ENCODE measurements around the gene HOXC9.

DNA sequence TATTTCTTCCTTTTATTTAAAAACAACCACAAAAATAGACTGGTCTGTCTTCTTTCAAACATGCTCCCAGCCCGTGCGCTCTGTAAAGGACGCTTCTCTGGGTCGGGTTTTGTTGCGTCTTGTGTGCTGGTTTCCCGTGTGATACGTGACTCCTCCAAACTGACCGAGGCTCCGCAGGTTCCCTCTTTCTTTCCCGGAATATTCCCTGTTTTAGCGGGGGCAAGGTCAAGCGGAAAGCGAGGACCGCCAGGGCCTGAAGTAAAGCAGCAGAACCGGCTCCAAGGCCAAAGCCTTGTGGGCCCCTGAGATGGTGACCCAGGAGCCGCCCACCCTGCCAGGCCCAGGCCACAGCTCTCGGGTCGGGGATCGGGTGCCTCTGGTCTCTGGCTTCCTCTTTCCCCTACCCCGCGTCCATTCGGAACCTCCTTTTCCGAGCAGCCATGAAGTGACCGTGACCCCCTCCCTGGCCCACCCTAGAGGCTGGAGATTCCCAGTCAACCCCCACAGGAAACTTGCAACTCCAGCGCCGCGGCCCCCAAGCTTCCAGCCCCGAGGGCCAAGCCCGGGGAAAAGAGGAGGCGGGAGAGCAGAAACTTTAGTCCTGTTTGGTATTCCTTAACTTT lies 15.9 kb upstream of the HOXC9 start:
- TF ChIP-seq, protein P1, sequence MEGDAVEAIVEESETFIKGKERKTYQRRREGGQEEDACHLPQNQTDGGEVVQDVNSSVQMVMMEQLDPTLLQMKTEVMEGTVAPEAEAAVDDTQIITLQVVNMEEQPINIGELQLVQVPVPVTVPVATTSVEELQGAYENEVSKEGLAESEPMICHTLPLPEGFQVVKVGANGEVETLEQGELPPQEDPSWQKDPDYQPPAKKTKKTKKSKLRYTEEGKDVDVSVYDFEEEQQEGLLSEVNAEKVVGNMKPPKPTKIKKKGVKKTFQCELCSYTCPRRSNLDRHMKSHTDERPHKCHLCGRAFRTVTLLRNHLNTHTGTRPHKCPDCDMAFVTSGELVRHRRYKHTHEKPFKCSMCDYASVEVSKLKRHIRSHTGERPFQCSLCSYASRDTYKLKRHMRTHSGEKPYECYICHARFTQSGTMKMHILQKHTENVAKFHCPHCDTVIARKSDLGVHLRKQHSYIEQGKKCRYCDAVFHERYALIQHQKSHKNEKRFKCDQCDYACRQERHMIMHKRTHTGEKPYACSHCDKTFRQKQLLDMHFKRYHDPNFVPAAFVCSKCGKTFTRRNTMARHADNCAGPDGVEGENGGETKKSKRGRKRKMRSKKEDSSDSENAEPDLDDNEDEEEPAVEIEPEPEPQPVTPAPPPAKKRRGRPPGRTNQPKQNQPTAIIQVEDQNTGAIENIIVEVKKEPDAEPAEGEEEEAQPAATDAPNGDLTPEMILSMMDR (IDR thresholded peaks at IDR 0.05; ENCODE audit: insufficient read depth, low read length, poor library complexity, severe bottlenecking): no peak
- no peak for TF ChIP-seq EZH2phosphoT487 (conservative IDR thresholded peaks at IDR 0.05; ENCODE audit: low read length)
